ENCODE data around the gene LHX2. TPM values are rescaled to one million over a fixed set of nuclear protein-coding genes. Genes with fewer than 3 reads are reported as not detected.

Gene LHX2
- total RNA-seq, 1 experiment from 2014 or later = not detected

GRCh38 chr9:124008303-124008693 is 3.3 kb upstream of the LHX2 start:
- DNase-seq = no peak
- H3K4me1 Mint-ChIP-seq (ENCODE audit: low read depth, unreplicated experiment) = no peaks in the 10 kb centered on the region
- H3K27me3 Mint-ChIP-seq (ENCODE audit: unreplicated experiment) = peaks cover 83% of the 10 kb centered on the region
- H3K27ac Mint-ChIP-seq (ENCODE audit: unreplicated experiment) = no peak overlapping the region
- TF ChIP-seq, protein P1, sequence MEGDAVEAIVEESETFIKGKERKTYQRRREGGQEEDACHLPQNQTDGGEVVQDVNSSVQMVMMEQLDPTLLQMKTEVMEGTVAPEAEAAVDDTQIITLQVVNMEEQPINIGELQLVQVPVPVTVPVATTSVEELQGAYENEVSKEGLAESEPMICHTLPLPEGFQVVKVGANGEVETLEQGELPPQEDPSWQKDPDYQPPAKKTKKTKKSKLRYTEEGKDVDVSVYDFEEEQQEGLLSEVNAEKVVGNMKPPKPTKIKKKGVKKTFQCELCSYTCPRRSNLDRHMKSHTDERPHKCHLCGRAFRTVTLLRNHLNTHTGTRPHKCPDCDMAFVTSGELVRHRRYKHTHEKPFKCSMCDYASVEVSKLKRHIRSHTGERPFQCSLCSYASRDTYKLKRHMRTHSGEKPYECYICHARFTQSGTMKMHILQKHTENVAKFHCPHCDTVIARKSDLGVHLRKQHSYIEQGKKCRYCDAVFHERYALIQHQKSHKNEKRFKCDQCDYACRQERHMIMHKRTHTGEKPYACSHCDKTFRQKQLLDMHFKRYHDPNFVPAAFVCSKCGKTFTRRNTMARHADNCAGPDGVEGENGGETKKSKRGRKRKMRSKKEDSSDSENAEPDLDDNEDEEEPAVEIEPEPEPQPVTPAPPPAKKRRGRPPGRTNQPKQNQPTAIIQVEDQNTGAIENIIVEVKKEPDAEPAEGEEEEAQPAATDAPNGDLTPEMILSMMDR (IDR thresholded peaks at IDR 0.05; ENCODE audit: unreplicated experiment) = no peak
- intact Hi-C loops (cut with micrococcal nuclease; ENCODE audit: unreplicated experiment) = no loop called here
- no TSS peak for BruUV-seq (replicated peaks)
- H3K4me3 Mint-ChIP-seq (ENCODE audit: low read depth, unreplicated experiment) = no peak overlapping the region
- no peaks in the 10 kb centered on the region for H3K9me3 Mint-ChIP-seq (ENCODE audit: low read depth, unreplicated experiment)
- H3K36me3 Mint-ChIP-seq (ENCODE audit: insufficient read depth, unreplicated experiment) = no peaks in the 10 kb centered on the region
- CTCF ChIA-PET = no interaction called here

DNA sequence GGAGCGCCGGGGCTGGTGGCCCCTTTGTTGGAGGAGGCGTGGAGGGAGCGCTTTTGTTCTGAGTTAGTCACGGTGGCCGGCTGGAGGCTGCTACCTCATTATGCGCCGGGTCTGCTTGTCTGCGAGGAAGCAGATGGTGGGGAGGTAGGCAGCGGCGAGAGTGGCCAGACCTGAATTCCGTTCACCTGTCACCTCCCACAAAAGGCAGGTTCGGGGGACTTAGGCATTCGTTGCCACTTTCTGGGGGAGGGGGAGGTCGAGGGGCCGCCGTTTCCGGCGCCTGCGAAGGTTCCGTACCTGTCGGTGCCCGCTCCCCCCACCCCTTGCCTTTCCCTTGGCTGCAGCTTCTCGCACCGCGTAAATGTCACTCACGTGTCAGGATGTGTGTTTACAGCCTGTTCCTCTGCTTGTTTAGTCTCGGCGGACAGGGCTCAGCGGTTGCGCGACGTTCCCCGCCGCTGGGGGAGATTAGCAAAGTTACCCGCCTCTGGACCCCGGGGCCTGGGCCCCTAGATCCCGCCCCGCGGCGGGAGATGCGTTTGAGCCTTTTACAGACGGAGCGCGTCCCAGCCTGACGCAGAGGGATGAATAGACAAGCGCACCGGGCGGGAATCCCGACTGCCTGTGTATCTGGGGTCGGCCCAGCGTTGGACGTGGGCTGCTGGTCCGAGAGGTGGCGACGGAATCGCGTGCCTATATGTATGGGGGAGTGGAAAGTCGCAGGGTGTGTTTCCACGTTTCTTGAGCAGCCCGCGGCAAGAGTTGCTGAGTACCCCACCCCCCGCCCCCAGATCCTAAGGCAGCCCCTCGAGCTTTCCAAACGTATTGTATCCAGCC is 2.7 kb upstream of the LHX2 start:
- Mint-ChIP-seq H3K9me3 (ENCODE audit: low read depth, unreplicated experiment) (no peaks in the 10 kb centered on the region), H3K4me1 (ENCODE audit: low read depth, unreplicated experiment) (no peaks in the 10 kb centered on the region), H3K4me3 (ENCODE audit: low read depth, unreplicated experiment) (no peak overlapping the region), H3K36me3 (ENCODE audit: insufficient read depth, unreplicated experiment) (no peaks in the 10 kb centered on the region), H3K27me3 (ENCODE audit: unreplicated experiment) (peaks cover 83% of the 10 kb centered on the region), H3K27ac (ENCODE audit: unreplicated experiment) (no peak overlapping the region)
- BruUV-seq (replicated peaks) = no TSS peak
- DNase-seq = no peak
- CTCF ChIA-PET = interaction anchor here (0.6 kb wide), 1 partner anchor 466 kb away, joined by 4 read pairs; no protein-coding TSS in a partner anchor
- TF ChIP-seq, protein P1 (IDR thresholded peaks at IDR 0.05; ENCODE audit: unreplicated experiment) = no peak
- intact Hi-C loops (cut with micrococcal nuclease; ENCODE audit: unreplicated experiment) = no loop called here

- intact Hi-C loops (cut with micrococcal nuclease; ENCODE audit: unreplicated experiment) = no loop called here
- BruUV-seq (replicated peaks) = no TSS peak
- Mint-ChIP-seq H3K27ac (ENCODE audit: unreplicated experiment) (no peak overlapping the region), H3K36me3 (ENCODE audit: insufficient read depth, unreplicated experiment) (no peaks in the 10 kb centered on the region), H3K27me3 (ENCODE audit: unreplicated experiment) (peaks cover 83% of the 10 kb centered on the region), H3K4me1 (ENCODE audit: low read depth, unreplicated experiment) (no peaks in the 10 kb centered on the region), H3K4me3 (ENCODE audit: low read depth, unreplicated experiment) (no peak overlapping the region), H3K9me3 (ENCODE audit: low read depth, unreplicated experiment) (no peaks in the 10 kb centered on the region)
- DNase-seq = no peak
- TF ChIP-seq, protein P1 (IDR thresholded peaks at IDR 0.05; ENCODE audit: unreplicated experiment) = no peak
- CTCF ChIA-PET = interaction anchor here (0.6 kb wide), 1 partner anchor 467 kb away, joined by 4 read pairs; no protein-coding TSS in a partner anchor
These were observed 1.9 kb upstream of the LHX2 start for GRCh38 chr9:124009531-124010217.

GRCh38 chr9:124010303-124010664 is 1.3 kb upstream of the LHX2 start:
- CTCF ChIA-PET = no interaction called here
- Mint-ChIP-seq H3K9me3 (ENCODE audit: low read depth, unreplicated experiment) (no peaks in the 10 kb centered on the region), H3K36me3 (ENCODE audit: insufficient read depth, unreplicated experiment) (no peaks in the 10 kb centered on the region), H3K27ac (ENCODE audit: unreplicated experiment) (no peak overlapping the region), H3K4me1 (ENCODE audit: low read depth, unreplicated experiment) (no peaks in the 10 kb centered on the region), H3K27me3 (ENCODE audit: unreplicated experiment) (peaks cover 83% of the 10 kb centered on the region), H3K4me3 (ENCODE audit: low read depth, unreplicated experiment) (no peak overlapping the region)
- BruUV-seq (replicated peaks) = no TSS peak
- intact Hi-C loops (cut with micrococcal nuclease; ENCODE audit: unreplicated experiment) = no loop called here
- TF ChIP-seq, protein P1 (IDR thresholded peaks at IDR 0.05; ENCODE audit: unreplicated experiment) = no peak
- DNase-seq = no peak
